ENCODE data around the gene EVC.
"Not testable (repeated sequence)": the region's sequence is repeated elsewhere in the genome, so short reads cannot be mapped to it uniquely, and the experiment has no call there.

EVC gene

DNA sequence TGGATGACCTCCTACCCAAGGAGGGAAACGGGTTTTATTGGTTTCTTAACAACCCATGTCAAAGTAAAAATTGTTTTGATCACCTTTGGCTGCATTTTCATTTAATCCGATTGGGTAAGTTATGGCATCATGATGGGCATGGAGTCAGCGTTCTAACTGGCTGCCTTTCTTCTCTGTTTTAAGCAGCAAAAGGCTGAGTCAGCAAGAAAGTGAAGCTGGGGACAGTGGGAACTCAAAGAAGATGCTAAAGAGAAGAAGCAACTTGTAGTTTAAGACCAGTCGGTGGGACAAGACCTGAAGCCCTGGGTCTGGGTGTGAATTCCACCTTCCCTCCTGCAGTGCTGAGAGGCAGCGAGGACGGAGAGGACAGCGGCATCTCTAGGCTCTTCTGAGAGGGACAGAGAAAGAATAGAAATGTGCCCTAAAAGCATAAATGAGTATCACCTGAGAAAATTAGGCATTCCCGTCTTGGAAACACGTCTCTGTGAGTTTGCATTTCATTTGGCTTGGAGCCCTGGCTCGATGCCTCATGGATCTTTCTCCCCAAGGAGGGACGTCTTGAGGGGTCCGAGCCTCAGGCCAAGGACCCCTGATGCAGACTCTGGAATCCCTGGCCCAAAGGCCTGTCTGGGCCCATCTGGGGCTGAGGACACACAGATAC is 99.9 kb downstream of the EVC start:
- peak in 1 of 2 donors; percentile 24 for DNase-seq
- peaks cover 0 to 7% (median 0%) of the 10 kb centered on the region in 3 donors for H3K9me3 ChIP-seq
- H3K27me3 ChIP-seq, result no peaks in the 10 kb centered on the region
- H3K27ac ChIP-seq, result no peak overlapping the region
- TF ChIP-seq, protein P1, sequence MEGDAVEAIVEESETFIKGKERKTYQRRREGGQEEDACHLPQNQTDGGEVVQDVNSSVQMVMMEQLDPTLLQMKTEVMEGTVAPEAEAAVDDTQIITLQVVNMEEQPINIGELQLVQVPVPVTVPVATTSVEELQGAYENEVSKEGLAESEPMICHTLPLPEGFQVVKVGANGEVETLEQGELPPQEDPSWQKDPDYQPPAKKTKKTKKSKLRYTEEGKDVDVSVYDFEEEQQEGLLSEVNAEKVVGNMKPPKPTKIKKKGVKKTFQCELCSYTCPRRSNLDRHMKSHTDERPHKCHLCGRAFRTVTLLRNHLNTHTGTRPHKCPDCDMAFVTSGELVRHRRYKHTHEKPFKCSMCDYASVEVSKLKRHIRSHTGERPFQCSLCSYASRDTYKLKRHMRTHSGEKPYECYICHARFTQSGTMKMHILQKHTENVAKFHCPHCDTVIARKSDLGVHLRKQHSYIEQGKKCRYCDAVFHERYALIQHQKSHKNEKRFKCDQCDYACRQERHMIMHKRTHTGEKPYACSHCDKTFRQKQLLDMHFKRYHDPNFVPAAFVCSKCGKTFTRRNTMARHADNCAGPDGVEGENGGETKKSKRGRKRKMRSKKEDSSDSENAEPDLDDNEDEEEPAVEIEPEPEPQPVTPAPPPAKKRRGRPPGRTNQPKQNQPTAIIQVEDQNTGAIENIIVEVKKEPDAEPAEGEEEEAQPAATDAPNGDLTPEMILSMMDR (IDR thresholded peaks at IDR 0.05), result no peak
- peaks cover 49 to 94% (median 85%) of the 10 kb centered on the region in 3 donors for H3K36me3 ChIP-seq
- intact Hi-C loops (cut with DNase I; ENCODE audit: low total_unique reads), result loop anchor here (10.0 kb wide), 1 partner anchor 756 kb away; the partner anchor contains the start of gene STK32B
- H3K4me3 ChIP-seq, result no peak overlapping the region
- no peaks in the 10 kb centered on the region for H3K4me1 ChIP-seq

DNA sequence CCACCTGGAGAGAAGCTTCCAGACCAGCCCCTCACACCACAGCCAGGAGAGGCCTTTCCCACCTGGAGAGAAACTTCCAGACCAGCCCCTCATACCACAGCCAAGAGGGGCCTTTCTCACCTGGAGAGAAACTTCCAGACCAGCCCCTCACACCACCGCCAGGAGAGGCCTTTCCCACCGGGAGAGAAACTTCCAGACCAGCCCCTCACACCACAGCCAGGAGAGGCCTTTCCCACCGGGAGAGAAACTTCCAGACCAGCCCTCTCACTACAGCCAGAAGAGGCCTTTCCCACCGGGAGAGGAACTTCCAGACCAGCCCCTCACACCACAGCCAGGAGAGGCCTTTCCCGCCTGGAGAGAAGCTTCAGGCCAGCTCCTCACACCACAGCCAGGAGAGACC is 101.1 kb downstream of the EVC start:
- H3K27ac ChIP-seq, H3K27me3 ChIP-seq, H3K4me1 ChIP-seq, H3K9me3 ChIP-seq, H3K4me3 ChIP-seq: not testable (repeated sequence)
- DNase-seq, result peak in 1 of 2 donors; percentile 59
- H3K36me3 ChIP-seq, result peaks cover 46 to 94% (median 77%) of the 10 kb centered on the region in 3 donors
- intact Hi-C loops (cut with DNase I; ENCODE audit: low total_unique reads), result loop anchor here (10.0 kb wide), 1 partner anchor 757 kb away; the partner anchor contains the start of gene STK32B

DNA sequence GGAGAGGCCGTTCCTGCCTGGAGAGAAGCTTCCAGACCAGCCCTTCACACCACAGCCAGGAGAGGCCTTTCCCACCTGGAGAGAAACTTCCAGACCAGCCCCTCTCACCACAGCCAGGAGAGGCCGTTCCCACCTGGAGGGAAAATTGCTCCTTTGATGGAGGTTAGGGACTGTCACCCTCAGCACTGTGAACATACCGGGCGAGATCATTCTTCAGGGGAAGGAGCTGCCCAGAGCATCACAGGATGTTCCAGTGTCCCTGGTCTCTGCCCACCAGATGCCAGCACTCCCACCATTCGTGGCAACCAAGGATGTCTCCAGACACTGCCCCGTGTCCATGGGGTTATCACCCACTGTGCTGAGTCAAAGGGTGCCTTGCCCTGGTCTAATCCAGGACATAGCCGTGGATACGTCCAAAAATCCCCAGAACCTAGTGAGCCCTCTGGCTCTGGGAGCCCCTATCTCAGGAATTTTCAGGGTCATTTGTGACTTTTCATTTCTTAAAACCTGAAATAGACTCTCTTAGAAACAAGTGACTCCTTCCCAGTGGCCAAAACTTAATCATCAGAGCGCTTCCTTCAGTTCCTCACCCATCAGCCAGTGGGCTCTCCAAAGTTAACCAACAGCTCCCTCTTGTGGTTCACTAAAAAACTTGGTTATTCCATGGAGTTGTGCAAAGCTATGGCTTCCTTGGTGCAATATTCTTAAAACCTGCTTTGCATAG is 101.7 kb downstream of the EVC start:
- Histone ChIP-seq H3K27ac (no peak overlapping the region), H3K4me3 (no peak overlapping the region), H3K9me3 (peaks cover 0 to 7% (median 0%) of the 10 kb centered on the region in 3 donors), H3K27me3 (no peaks in the 10 kb centered on the region), H3K4me1 (no peaks in the 10 kb centered on the region), H3K36me3 (peaks cover 49 to 93% (median 75%) of the 10 kb centered on the region in 3 donors)
- intact Hi-C loops (cut with DNase I; ENCODE audit: low total_unique reads), result loop anchor here (10.0 kb wide), 1 partner anchor 758 kb away; the partner anchor contains the start of gene STK32B
- TF ChIP-seq, protein P1 (IDR thresholded peaks at IDR 0.05), result peak; percentile 66 to 70
- peak in 1 of 2 donors; percentile 51 for DNase-seq

DNA sequence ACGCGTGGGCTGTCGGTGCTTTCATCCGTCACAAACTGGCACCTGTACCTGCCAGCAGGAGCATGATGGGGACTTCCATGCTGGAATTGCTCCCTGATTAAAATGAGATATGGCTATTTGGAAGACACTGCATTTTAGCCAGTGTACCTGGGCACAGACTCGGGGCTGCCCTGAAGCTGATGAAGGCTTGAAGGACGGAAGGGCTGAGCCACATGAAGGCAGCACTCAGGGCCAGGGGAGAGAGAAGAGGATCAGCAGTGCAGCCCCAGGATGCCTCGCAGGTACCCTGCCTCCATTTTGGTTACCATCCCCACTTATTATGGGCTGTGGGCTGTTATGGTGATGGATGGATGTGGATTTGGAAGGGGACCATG is 102.9 kb downstream of the EVC start:
- TF ChIP-seq, protein P1 (IDR thresholded peaks at IDR 0.05), result no peak
- peaks cover 40 to 93% (median 73%) of the 10 kb centered on the region in 3 donors for H3K36me3 ChIP-seq

DNA sequence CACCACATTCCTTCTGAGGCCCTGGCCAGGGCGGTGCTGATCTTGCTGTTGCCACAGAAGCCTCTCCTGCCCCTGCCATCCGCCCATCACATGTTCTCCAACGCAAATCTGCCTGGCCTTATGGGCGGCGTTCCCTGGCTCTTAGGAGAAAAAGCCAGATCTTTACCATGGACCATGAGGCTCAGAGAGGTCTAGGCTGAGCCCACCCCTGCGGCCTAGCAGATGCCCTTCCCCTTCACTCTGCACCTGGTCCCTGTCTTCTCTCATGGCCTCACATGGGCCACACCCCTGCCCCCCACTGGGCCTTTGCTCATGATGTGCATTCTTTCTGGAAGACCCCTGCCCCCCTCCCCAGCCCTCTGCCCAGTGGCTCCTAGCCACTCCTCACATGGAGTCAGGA is 103.4 kb downstream of the EVC start:
- TF ChIP-seq, protein P1 (IDR thresholded peaks at IDR 0.05), result no peak
- intact Hi-C loops (cut with DNase I; ENCODE audit: low total_unique reads), result loop anchor here (10.0 kb wide), 1 partner anchor 760 kb away; the partner anchor contains the start of gene STK32B
- H3K4me1 ChIP-seq, result no peaks in the 10 kb centered on the region
- peak in 1 of 2 donors; percentile 49 for DNase-seq
- no peak overlapping the region for H3K27ac ChIP-seq
- peaks cover 0 to 7% (median 0%) of the 10 kb centered on the region in 3 donors for H3K9me3 ChIP-seq
- no peaks in the 10 kb centered on the region for H3K27me3 ChIP-seq
- peaks cover 35 to 93% (median 73%) of the 10 kb centered on the region in 3 donors for H3K36me3 ChIP-seq
- no peak overlapping the region for H3K4me3 ChIP-seq

More for the DNA sequence above, 102.9 kb downstream of the EVC start:
- intact Hi-C loops (cut with DNase I; ENCODE audit: low total_unique reads), result loop anchor here (10.0 kb wide), 1 partner anchor 759 kb away; the partner anchor contains the start of gene STK32B
- H3K9me3 ChIP-seq, result peaks cover 0 to 7% (median 0%) of the 10 kb centered on the region in 3 donors
- no peak overlapping the region for H3K27ac ChIP-seq
- H3K4me1 ChIP-seq, result no peaks in the 10 kb centered on the region
- no peak overlapping the region for H3K4me3 ChIP-seq
- DNase-seq, result peak in 1 of 2 donors; percentile 37
- H3K27me3 ChIP-seq, result no peaks in the 10 kb centered on the region
